Heart left ventricle (tissue), 13 donors: ENCODE results near the gene PLCB4.

ENCODE experiments used
- POLR2A ChIP-seq, 2 donors: fragments of 450-650 bp; IDR thresholded peaks; one replicate each; pipeline ENCODE4 v1.6.1; 2017; ENCODE audit warnings: antibody characterized with exemption in 2 of 2, mild to moderate bottlenecking in 2 of 2, moderate library complexity in 2 of 2
- TF ChIP-seq, protein P1 (sequence below), 12 donors: fragments of 200-600 bp; sonication (generic) in 4 of 12; IDR thresholded peaks; one replicate each; pipeline versions ENCODE4 v1.5.0 to v1.8.0; 2018 to 2022; ENCODE audit warnings: antibody characterized with exemption in 12 of 12, mild to moderate bottlenecking in 5 of 12
- donor health status: ischemic (EF 13 %, LVEDD 7.1; RV severe dilation, severe dysfunction).
- donor health status: DM: no; HTN: yes; CAD: no.
- donor health status: DM: no; HTN: no; CAD: no.
- donor health status: ischemic (EF 25% LVEDD 6.9; RV normal size, moderate dysfunction).
- donor health status: ischemic (EF 25% LVEDD 5.7; RV mildly dilated, moderate dysfunction).
- donor health status: ischemic (EF 35%, LVEDD 5.7; RV mildly dilated, moderate dysfunction).
- donor health status: nonischemic (EF 11% LVEDD 7.7; RV severe dilation, severe dysfunction).
- donor health status: DM: yes; HTN: yes; CAD: no.
- donor health status: PGD.
- donor health status: ischemic (EF 29% LVEDD 5.4; RV normal size, mild dysfunction).
- donor health status: nonischemic (EF 23%, LVEDD 6.1; RV moderate dilation, normal function).

DNA sequence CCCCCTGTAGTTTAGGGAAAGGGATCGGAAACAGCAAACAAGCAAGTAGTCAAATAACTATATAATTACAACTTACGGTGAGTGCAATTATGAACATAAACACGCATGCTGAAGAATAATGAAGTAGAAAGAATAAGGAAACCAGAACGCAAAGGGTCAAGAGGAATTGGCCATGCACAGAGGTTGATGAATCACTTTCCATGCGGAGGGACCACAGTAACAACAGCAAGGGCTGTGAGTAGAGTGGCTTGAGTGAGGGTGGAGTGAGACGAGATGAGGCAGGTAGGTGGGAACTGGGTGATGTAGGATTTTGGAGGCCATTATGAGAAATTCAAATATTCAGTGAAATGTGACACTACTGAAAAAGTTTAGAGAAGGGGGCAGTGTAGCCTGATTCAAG is 333.3 kb downstream of the PLCB4 start:
- TF ChIP-seq, protein P1, sequence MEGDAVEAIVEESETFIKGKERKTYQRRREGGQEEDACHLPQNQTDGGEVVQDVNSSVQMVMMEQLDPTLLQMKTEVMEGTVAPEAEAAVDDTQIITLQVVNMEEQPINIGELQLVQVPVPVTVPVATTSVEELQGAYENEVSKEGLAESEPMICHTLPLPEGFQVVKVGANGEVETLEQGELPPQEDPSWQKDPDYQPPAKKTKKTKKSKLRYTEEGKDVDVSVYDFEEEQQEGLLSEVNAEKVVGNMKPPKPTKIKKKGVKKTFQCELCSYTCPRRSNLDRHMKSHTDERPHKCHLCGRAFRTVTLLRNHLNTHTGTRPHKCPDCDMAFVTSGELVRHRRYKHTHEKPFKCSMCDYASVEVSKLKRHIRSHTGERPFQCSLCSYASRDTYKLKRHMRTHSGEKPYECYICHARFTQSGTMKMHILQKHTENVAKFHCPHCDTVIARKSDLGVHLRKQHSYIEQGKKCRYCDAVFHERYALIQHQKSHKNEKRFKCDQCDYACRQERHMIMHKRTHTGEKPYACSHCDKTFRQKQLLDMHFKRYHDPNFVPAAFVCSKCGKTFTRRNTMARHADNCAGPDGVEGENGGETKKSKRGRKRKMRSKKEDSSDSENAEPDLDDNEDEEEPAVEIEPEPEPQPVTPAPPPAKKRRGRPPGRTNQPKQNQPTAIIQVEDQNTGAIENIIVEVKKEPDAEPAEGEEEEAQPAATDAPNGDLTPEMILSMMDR (IDR thresholded peaks at IDR 0.05) = no peak
- no peak for TF ChIP-seq POLR2A (IDR thresholded peaks at IDR 0.05)
